ENCODE measurements around the gene CLASP1. TPM values are rescaled to one million over a fixed set of nuclear protein-coding genes. Genes with fewer than 3 reads are reported as not detected.

CLASP1 gene
- total RNA-seq, 1 donor from 2014 or later, result 54.1 TPM

DNA sequence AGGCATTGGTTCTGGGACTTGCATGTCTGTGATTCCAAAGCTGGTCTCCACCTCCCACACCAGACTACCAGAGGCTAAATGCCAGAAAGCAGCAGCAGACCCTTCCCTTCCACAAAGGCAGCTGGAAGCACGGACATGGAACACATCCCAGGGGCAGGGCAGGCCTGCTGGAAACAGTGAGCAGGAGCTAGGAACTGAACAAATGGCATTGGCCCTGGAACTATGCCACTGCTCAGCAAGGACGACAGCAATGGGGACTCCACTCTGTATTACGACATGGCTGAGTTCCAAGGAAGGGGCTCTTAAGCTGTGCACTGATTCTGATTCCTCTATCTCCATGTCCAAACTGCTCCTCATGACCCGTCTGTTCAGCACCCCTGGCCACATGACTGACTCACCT is 286.5 kb downstream of the CLASP1 start:
- TF ChIP-seq, protein P1, sequence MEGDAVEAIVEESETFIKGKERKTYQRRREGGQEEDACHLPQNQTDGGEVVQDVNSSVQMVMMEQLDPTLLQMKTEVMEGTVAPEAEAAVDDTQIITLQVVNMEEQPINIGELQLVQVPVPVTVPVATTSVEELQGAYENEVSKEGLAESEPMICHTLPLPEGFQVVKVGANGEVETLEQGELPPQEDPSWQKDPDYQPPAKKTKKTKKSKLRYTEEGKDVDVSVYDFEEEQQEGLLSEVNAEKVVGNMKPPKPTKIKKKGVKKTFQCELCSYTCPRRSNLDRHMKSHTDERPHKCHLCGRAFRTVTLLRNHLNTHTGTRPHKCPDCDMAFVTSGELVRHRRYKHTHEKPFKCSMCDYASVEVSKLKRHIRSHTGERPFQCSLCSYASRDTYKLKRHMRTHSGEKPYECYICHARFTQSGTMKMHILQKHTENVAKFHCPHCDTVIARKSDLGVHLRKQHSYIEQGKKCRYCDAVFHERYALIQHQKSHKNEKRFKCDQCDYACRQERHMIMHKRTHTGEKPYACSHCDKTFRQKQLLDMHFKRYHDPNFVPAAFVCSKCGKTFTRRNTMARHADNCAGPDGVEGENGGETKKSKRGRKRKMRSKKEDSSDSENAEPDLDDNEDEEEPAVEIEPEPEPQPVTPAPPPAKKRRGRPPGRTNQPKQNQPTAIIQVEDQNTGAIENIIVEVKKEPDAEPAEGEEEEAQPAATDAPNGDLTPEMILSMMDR (IDR thresholded peaks at IDR 0.05; ENCODE audit: insufficient read depth, low read length, poor library complexity, severe bottlenecking), result no peak
- Histone ChIP-seq H3K36me3 (ENCODE audit: control insufficient read depth, insufficient read depth, low read length) (peaks cover 7% of the 10 kb centered on the region), H3K27me3 (ENCODE audit: control insufficient read depth, insufficient read depth, low read length) (no peaks in the 10 kb centered on the region), H3K4me3 (ENCODE audit: low read depth, low read length) (no peak overlapping the region)
- no peak for DNase-seq (ENCODE audit: low read depth)

DNA sequence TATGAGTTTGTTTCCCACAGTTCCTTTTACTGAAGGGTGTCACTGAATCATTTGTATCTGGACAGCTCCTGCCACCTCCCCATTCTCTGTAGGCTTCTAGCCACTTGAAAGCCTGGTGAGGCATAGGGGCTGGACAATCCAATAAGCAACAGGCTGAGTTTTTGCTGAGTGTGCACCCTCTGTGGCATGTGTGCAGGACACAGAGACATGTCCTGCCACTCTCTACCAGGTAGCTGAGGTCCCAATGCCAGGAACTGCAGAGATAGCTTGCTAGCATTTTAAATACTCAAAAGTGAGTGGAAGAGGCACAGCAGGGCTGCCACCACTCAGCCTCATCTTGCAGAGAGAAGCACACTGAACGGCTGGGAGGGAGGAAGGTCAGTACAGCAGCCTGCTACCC is 287.0 kb downstream of the CLASP1 start:
- Histone ChIP-seq H3K4me3 (ENCODE audit: low read depth, low read length) (no peak overlapping the region), H3K27me3 (ENCODE audit: control insufficient read depth, insufficient read depth, low read length) (no peaks in the 10 kb centered on the region), H3K36me3 (ENCODE audit: control insufficient read depth, insufficient read depth, low read length) (peaks cover 7% of the 10 kb centered on the region)
- TF ChIP-seq, protein P1 (IDR thresholded peaks at IDR 0.05; ENCODE audit: insufficient read depth, low read length, poor library complexity, severe bottlenecking), result no peak
- DNase-seq (ENCODE audit: low read depth), result no peak

DNA sequence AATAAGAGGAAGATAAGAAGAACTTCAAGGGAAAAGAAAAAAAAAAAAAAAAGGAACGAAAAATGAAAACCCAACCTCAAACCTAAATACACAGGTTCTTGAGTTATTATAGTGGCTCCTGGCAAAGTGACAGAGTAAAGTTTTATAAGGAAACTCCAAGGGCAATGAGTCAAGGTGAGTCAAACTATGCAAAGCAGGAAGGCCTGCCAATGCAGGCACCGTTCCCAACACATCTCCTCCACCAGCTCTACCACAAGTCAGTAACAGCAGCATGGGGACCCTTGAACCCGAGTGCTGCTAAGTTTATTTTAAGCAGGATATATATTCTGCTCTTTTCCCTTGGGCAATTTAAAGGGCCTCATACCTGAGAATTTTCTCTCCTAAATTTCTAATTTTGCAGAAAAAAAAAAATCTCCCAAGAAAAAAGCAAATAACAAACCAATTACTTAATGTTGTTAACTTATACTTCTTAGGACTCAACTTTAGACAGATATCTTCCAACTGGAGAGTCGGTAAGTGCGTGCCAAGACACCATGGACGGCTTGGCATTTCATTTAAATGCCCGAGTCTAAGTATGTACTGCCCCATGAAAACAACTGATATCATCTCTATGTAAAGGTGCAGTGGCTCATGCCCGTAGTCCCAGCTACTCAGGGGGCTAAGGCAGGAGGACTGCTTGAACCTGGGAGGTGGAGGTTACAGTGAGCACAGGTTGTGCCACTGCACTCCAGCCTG is 288.5 kb downstream of the CLASP1 start:
- Histone ChIP-seq H3K36me3 (ENCODE audit: control insufficient read depth, insufficient read depth, low read length) (peaks cover 7% of the 10 kb centered on the region), H3K27me3 (ENCODE audit: control insufficient read depth, insufficient read depth, low read length) (no peaks in the 10 kb centered on the region), H3K4me3 (ENCODE audit: low read depth, low read length) (no peak overlapping the region)
- TF ChIP-seq, protein P1 (IDR thresholded peaks at IDR 0.05; ENCODE audit: insufficient read depth, low read length, poor library complexity, severe bottlenecking), result no peak
- DNase-seq (ENCODE audit: low read depth), result peak; percentile 48

DNA sequence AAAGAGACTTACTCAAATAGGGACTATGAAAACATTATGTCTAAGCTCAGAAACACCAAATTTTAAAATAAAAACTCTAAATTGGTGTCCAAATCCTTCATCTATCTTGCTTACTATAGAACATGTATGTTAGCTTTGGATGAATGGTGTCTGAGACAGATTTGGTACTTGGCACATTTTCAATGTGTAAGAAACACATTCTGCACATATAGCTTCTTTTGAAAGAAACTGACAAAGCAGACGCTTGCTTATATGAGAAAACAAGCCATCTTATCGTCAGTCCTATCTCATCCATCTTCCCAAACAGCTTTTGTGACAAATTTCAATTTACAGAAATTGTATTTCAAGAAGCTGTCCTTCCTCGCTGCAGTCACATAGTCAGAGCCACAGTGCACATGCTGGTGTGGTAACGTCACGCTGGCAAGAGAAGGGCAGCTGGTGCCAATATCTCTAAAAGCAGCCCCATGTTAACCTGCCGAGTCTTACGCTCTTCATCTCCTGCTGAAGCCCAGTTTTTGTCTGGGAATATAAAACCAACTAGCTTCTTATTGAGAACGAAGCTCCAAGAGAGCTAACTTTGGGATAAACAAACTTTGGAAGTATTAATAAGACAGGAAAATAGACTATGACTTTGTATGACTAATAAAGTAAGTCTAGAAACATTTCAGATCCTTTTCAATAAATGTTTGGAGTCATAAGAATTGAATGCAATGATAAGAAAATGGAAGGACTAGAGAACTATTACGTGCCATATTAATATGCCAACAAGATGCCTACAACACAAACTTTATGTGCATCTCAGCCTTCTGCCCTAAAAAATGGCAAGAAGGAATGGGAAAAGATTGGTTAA is 289.3 kb downstream of the CLASP1 start:
- Histone ChIP-seq H3K27me3 (ENCODE audit: control insufficient read depth, insufficient read depth, low read length) (no peaks in the 10 kb centered on the region), H3K36me3 (ENCODE audit: control insufficient read depth, insufficient read depth, low read length) (peaks cover 5% of the 10 kb centered on the region), H3K4me3 (ENCODE audit: low read depth, low read length) (no peak overlapping the region)
- no peak for DNase-seq (ENCODE audit: low read depth)
- TF ChIP-seq, protein P1 (IDR thresholded peaks at IDR 0.05; ENCODE audit: insufficient read depth, low read length, poor library complexity, severe bottlenecking), result no peak

DNA sequence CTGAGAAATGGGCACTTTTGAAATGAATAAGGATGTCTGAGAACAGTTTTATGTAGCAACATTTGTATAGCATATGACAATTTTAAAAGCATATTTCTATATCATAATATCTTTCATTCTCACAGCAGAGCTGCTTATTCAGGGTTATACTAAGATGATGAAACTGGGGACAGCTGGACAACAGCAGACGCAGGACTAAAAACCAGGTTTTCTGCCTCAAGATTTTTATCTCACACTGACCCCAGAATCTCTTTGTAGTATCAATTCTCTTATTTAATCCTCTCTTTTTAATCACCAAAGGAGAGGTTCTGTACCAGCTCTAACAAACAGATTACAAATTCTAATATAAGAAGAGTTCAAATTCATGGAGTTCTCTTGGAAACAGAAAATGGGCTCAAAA is 290.1 kb downstream of the CLASP1 start:
- H3K4me3 ChIP-seq (ENCODE audit: low read depth, low read length), result no peak overlapping the region
- peaks cover 5% of the 10 kb centered on the region for H3K36me3 ChIP-seq (ENCODE audit: control insufficient read depth, insufficient read depth, low read length)
- no peaks in the 10 kb centered on the region for H3K27me3 ChIP-seq (ENCODE audit: control insufficient read depth, insufficient read depth, low read length)
- TF ChIP-seq, protein P1 (IDR thresholded peaks at IDR 0.05; ENCODE audit: insufficient read depth, low read length, poor library complexity, severe bottlenecking), result no peak
- DNase-seq (ENCODE audit: low read depth), result no peak
